Measurements from ENCODE around the gene RBM33.

Gene RBM33

GRCh38 chr7:155665079-155665956 is 20.9 kb downstream of the RBM33 start:
- H3K27ac ChIP-seq = no peak overlapping the region
- TF ChIP-seq ZFX (IDR thresholded peaks at IDR 0.05) (no peak), CTCF (conservative IDR thresholded peaks at IDR 0.05) (no peak)

- TF ChIP-seq ZFX (IDR thresholded peaks at IDR 0.05) (no peak), CTCF (conservative IDR thresholded peaks at IDR 0.05) (no peak)
- no peak overlapping the region for H3K27ac ChIP-seq
Observed at GRCh38 chr7:155665957-155666287, 21.5 kb downstream of the RBM33 start.

- H3K27ac ChIP-seq = no peak overlapping the region
- TF ChIP-seq ZFX (IDR thresholded peaks at IDR 0.05) (no peak), CTCF (conservative IDR thresholded peaks at IDR 0.05) (no peak)
Observed at GRCh38 chr7:155667241-155667829, 22.9 kb downstream of the RBM33 start.

- TF ChIP-seq CTCF (conservative IDR thresholded peaks at IDR 0.05) (no peak), ZFX (IDR thresholded peaks at IDR 0.05) (no peak)
- no peak overlapping the region for H3K27ac ChIP-seq
Observed at GRCh38 chr7:155669717-155670505, 25.4 kb downstream of the RBM33 start.

GRCh38 chr7:155670521-155670920 is 26.1 kb downstream of the RBM33 start:
- H3K27ac ChIP-seq = no peak overlapping the region
- TF ChIP-seq ZFX (IDR thresholded peaks at IDR 0.05) = no peak
- TF ChIP-seq CTCF (conservative IDR thresholded peaks at IDR 0.05) = no peak

GRCh38 chr7:155674556-155674955 is 30.1 kb downstream of the RBM33 start:
- no peak overlapping the region for H3K27ac ChIP-seq
- TF ChIP-seq ZFX (IDR thresholded peaks at IDR 0.05) = no peak
- no peak for TF ChIP-seq CTCF (conservative IDR thresholded peaks at IDR 0.05)

GRCh38 chr7:155676052-155676451 is 31.6 kb downstream of the RBM33 start:
- TF ChIP-seq CTCF (conservative IDR thresholded peaks at IDR 0.05) (no peak), ZFX (IDR thresholded peaks at IDR 0.05) (no peak)
- H3K27ac ChIP-seq = no peak overlapping the region

All from C4-2B (cell line).